Stimulated activated naive CD8-positive, alpha-beta T cell treated with anti-CD3 and anti-CD28 coated beads, Interleukin-15, amount 100 ng/mL, for 72 hours (primary cell): Measurements from ENCODE around the gene MVP.
"Not testable (repeated sequence)": the region's sequence is repeated elsewhere in the genome, so short reads cannot be mapped to it uniquely, and the experiment has no call there.

Experiments
- ATAC-seq: fragments of 150-1000 bp; cut with Tn5 transposase; 2 replicates; pipeline ENCODE4 v1.10.0; 2021; ENCODE audit warnings: mild to moderate bottlenecking, moderate library complexity
- DNase-seq, 2 donors: peaks; one replicate each; pipeline ENCODE4 v3.0.0; 2021 to 2022
- H3K27ac Mint-ChIP-seq, 2 donors: one replicate each; pipeline ENCODE4 v1.8.0; 2022; ENCODE audit warnings: mild to moderate bottlenecking in 2 of 2, mixed read lengths in 2 of 2, moderate library complexity in 2 of 2
- H3K27me3 Mint-ChIP-seq: one replicate; pipeline ENCODE4 v1.8.0; 2022; ENCODE audit warnings: mixed read lengths
- H3K4me1 Mint-ChIP-seq: one replicate; pipeline ENCODE4 v1.8.0; 2022; ENCODE audit warnings: mild to moderate bottlenecking, mixed read lengths
- H3K4me3 Mint-ChIP-seq, 2 donors: one replicate each; pipeline ENCODE4 v1.8.0; 2022; ENCODE audit warnings: mild to moderate bottlenecking in 2 of 2, mixed read lengths in 2 of 2, moderate library complexity in 1 of 2
- H3K9me3 Mint-ChIP-seq, 2 donors: one replicate each; pipeline ENCODE4 v1.8.0; 2022; ENCODE audit warnings: mixed read lengths in 2 of 2

Gene MVP

DNA sequence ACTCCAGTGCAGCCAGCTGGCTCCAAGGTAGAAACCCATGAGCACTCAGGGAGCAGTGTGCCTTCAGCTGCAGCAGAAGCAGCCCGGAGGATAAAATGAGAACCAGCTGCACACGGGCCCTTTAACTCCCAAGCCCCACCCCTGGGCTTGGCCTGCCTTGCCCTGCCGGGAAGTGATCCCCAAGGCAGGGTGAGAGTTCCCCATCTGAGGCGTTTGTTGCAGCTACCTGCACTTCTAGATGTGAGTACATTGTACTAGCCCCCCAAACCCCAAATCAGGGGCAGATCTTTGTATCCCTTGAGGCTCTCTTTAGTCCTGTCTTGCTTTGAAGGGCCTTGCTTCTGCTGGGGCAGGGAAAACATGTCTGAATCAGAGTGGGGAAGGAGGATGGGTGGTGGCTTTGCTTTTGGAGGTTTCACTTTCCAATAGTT, at the start of gene MVP:
Gene MVP, plus strand, starts transcription at position 192 of the 431 bp plus-strand sequence. CDS start 10,088 bp downstream, outside the sequence.
- DNase-seq (peak in 1 of 2 donors; percentile 48), ATAC-seq (peak; percentile 12)
- H3K9me3 Mint-ChIP-seq, result no peaks in the 10 kb centered on the region
- H3K27me3 Mint-ChIP-seq, result no peaks in the 10 kb centered on the region
- peaks cover 78% of the 10 kb centered on the region for H3K4me1 Mint-ChIP-seq
- peak within 1 kb of the TSS; percentile 93 to 97 for H3K4me3 Mint-ChIP-seq
- H3K27ac Mint-ChIP-seq, result peak within 1 kb of the TSS; percentile 90 to 97

DNA sequence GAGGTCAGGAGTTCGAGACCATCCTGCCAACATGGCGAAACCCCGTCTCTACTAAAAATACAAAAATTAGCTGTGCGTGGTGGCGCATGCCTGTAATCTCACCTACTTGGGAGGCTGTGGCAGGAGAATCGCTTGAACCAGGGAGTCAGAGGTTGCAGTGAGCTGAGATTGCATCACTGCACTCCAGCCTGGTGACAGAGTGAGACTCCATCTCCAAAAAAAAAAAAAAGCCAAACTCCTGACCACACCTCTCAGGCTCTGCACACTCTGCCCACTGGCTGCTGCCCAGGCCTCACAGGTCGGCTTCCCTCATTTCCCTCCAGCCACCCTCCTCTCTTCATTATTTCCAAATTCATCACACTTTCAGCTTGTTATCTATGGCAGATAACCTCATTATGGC, 47.9 kb upstream of the MVP start:
- H3K4me3 Mint-ChIP-seq, ATAC-seq, H3K27me3 Mint-ChIP-seq, H3K9me3 Mint-ChIP-seq, DNase-seq: not testable (repeated sequence)
- H3K4me1 Mint-ChIP-seq, result peaks cover 27% of the 10 kb centered on the region
- peak overlapping the region in 1 of 2 donors; percentile 62 for H3K27ac Mint-ChIP-seq

DNA sequence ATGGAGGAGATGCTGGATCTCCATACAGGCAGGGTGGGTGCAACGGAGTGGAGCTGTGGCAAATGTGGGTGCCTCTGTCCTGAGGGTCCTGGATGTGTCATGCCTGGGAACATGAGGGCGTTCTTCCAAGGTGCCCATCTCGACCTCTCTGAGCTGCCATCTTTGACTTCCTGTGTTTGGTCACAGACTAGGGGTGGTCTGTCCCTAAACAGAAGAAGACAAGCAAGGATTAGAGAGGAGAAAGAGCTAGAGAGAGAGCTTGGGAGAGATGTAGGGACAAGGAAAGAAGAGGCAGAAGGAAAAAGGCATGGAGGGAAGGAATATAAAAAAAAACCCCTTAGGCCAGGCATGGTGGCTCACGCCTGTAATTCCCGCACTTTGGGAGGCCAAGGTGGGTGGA, 45.5 kb upstream of the MVP start:
- H3K27ac Mint-ChIP-seq, result no peak overlapping the region
- H3K4me1 Mint-ChIP-seq, result peaks cover 33% of the 10 kb centered on the region
- peaks cover 6% of the 10 kb centered on the region for H3K27me3 Mint-ChIP-seq
- no peak for ATAC-seq
- DNase-seq, result no peak
- H3K4me3 Mint-ChIP-seq, result no peak overlapping the region
- H3K9me3 Mint-ChIP-seq, result no peaks in the 10 kb centered on the region

DNA sequence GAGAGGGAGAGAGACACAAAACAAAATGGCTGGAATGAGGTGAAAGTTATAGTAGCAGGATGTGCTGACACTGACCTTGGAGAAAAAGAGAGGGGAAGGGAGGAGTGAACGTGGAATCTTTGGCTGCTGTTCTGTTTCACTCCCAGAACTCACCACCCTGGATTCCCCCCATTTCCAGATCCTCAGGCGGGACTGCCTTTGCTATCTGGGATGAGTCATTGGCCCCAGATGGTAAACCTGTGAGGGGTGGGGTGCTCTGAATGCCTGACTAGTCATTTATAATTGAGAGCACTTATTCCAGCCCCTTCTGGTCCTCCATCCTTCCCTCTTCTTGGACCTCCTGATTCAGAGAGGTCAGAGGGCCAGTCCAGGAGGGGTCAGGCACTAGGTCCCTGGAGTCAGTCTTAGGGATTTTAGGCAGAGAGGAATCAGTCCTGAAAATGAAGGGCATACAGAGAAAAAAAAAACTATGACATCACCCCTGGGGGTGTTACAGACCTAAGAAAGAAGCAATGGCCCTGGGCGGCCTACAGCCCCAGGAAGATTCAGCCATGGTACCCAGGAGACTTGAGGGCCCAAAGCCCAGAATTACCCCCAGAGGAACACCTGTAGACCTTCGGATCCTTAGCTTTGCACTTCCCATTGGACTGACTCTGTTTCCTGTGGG, 44.4 kb upstream of the MVP start:
- peaks cover 6% of the 10 kb centered on the region for H3K27me3 Mint-ChIP-seq
- H3K27ac Mint-ChIP-seq, result no peak overlapping the region
- no peak overlapping the region for H3K4me3 Mint-ChIP-seq
- ATAC-seq, result no peak
- no peak for DNase-seq
- H3K4me1 Mint-ChIP-seq, result peaks cover 40% of the 10 kb centered on the region
- H3K9me3 Mint-ChIP-seq, result no peaks in the 10 kb centered on the region

DNA sequence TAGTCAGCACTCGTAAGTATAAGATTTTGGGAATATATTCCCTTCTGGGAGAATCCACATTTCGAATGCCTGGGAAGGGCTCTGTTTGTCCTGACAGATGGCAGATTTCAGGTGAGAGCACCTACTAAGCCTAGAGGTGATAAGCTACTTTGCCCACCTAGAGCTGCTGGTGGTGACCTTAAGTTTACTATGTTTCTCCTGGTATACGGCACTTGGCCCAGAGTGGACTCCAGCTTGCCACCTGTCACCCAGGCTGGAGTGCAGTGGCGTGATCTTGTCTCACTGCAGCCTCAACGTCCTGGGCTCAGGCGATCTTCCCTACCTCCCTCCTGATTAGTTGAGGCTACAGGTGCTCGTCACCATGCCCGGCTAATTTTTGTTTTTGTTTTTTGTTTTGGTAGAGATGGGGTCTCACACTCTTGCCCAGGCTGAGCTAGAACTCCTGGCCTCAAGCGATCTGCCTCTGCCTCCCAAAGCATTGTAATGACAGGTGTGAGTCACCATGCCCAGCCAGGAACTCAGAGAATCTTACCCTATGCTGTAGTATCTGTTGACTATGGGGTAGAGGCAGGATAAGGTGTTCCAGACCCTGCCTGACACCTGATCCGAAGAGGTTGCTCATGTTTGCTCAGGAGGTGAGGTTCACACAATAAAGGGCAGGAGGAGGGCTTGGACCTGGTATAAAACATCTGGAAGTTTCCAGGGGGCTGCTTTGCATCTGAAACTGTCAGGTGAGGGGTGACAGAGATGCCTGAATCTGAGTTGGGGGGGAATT, 42.5 kb upstream of the MVP start, which contains the start of gene ZG16:
Gene ZG16, plus strand, starts transcription at position 681 of the 775 bp plus-strand sequence. CDS start 1,011 bp downstream, outside the sequence.
- Mint-ChIP-seq H3K27me3 (peaks cover 6% of the 10 kb centered on the region), H3K4me3 (no peak within 1 kb of the TSS), H3K9me3 (no peaks in the 10 kb centered on the region), H3K27ac (no peak within 1 kb of the TSS), H3K4me1 (peaks cover 32% of the 10 kb centered on the region)
- ATAC-seq, result no peak
- DNase-seq, result no peak

DNA sequence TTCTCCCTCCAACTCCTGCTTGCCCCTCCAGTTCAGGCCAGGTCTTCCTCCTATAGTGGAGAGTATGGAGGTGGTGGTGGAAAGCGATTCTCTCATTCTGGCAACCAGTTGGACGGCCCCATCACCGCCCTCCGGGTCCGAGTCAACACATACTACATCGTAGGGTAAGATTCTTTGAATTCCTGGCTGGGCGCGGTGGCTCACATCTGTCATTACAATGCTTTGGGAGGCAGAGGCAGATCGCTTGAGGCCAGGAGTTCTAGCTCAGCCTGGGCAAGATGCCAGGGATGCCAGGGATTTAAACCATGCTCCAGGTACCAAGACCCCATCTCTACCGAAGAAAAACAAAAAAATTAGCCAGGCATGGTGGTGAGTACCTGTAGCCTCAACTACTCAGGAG, 40.8 kb upstream of the MVP start:
- no peak overlapping the region for H3K27ac Mint-ChIP-seq
- DNase-seq (no peak), ATAC-seq (no peak)
- peaks cover 6% of the 10 kb centered on the region for H3K27me3 Mint-ChIP-seq
- peaks cover 36% of the 10 kb centered on the region for H3K4me1 Mint-ChIP-seq
- no peaks in the 10 kb centered on the region for H3K9me3 Mint-ChIP-seq
- H3K4me3 Mint-ChIP-seq, result no peak overlapping the region

DNA sequence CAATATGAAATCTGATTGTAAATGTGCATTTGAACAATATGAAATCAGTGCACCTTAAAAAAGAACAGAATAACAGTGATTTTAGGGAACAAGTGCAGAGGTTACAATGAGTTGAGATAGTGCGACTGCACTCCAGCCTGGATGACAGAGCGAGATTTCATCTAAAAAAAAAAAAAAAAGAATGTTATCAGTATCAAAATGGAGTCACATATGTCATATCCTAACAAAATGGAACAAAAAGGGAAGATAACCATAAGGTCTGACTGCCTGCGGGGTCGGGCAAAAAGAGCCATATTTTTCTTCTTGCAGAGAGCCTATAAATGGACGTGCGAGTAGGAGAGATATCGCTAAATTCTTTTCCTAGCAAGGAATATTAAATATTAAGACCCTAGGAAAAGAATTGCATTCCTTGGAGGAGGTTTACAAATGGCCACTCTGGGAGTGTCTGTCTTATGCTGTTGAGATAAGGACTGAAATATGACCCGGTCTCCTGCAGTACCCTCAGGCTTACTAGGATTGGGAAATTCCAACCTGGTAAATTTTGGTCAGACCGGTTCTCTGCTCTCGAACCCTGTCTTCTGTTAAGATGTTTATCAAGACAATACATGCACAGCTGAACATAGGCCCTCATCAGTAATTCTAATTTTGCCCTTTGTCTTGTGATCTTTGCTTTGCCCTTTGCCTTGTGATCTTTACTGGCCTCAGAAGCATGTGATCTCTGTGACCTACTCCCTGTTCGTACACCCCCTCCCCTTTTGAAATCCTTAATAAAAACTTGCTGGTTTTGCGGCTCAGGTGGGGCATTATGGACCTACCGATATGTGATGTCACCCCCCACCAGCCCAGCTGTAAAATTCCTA, 36.9 kb upstream of the MVP start:
- not testable (repeated sequence) for DNase-seq, H3K27me3 Mint-ChIP-seq, H3K4me3 Mint-ChIP-seq, ATAC-seq, H3K27ac Mint-ChIP-seq, H3K9me3 Mint-ChIP-seq
- H3K4me1 Mint-ChIP-seq, result peaks cover 36% of the 10 kb centered on the region

DNA sequence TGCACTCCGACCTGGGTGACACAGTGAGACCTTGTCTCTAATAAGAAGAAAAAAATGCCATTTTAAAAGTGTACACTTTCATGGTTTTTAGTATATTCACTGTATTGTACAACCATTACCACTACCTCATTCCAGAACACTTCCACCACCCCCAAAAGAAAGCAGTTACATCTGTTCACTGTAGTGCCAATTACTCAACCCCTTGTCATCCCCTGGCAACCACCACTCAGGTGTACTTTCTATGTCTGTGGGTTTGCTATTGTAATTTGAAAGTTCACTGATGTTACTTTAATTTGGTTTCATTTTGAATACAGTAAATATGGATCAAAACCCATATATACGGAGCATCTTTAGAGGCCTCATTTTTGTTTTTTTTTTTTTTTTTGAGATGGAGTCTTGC, 36.1 kb upstream of the MVP start:
- peaks cover under 1% of the 10 kb centered on the region for H3K27me3 Mint-ChIP-seq
- ATAC-seq (peak; percentile 92), DNase-seq (peak in 1 of 2 donors; percentile 49)
- H3K27ac Mint-ChIP-seq, result peak overlapping the region; percentile 8 to 21
- peaks cover 37% of the 10 kb centered on the region for H3K4me1 Mint-ChIP-seq
- no peaks in the 10 kb centered on the region for H3K9me3 Mint-ChIP-seq
- peak overlapping the region in 1 of 2 donors; percentile 27 for H3K4me3 Mint-ChIP-seq

DNA sequence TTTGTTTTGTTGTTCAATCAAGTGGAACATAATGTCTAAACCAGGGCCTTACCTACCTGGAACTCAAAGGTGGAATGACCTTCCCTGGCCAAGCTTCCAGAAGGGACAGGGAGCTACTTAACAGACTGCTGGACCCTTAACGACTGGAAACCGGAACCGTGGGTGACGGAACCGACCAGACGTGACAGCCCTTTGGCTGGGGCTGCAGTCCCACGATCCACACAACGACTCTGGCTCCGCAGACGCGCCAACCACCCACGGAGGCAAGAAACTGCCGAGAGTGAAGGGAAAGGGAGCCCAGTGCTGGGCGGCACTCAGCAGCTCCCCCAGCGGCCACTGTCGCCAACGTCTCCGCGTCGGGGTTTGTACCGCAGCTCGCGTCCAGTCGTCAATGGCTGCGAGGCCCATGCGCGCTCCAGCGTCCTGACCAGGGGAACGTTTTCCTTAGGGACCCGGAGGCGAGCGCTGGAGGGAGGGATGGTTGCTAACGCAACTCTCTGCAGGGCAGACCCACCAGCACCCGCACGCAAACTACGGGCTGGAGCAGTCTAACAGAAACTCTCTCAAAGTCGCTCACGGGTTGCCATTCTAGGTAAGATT, 35.3 kb upstream of the MVP start:
- no peaks in the 10 kb centered on the region for H3K9me3 Mint-ChIP-seq
- H3K27ac Mint-ChIP-seq, result peak overlapping the region; percentile 19 to 66
- peak; percentile 72 for DNase-seq
- peaks cover 40% of the 10 kb centered on the region for H3K4me1 Mint-ChIP-seq
- H3K27me3 Mint-ChIP-seq, result no peaks in the 10 kb centered on the region
- H3K4me3 Mint-ChIP-seq, result peak overlapping the region; percentile 68 to 75
- peak; percentile 84 for ATAC-seq

DNA sequence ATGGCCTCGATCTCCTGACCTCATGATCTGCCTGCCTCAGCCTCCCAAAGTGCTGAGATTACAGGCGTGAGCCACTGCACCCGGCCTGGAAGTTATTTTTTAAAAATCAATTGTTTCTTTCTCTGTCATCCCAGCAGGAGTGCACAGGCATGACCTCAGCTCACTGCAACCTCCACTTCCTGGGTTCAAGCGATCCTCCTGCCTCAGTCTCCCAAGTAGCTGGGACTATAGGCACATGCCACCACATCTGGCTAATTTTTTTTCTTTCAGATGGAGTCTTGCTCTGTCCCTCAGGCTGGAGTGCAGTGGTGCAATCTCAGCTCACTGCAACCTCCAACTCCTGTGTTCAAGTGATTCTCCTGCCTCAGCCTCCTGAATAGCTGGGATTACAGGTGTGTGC, 33.1 kb upstream of the MVP start:
- H3K27ac Mint-ChIP-seq, ATAC-seq, H3K27me3 Mint-ChIP-seq, DNase-seq, H3K9me3 Mint-ChIP-seq, H3K4me3 Mint-ChIP-seq: not testable (repeated sequence)
- peaks cover 43% of the 10 kb centered on the region for H3K4me1 Mint-ChIP-seq

DNA sequence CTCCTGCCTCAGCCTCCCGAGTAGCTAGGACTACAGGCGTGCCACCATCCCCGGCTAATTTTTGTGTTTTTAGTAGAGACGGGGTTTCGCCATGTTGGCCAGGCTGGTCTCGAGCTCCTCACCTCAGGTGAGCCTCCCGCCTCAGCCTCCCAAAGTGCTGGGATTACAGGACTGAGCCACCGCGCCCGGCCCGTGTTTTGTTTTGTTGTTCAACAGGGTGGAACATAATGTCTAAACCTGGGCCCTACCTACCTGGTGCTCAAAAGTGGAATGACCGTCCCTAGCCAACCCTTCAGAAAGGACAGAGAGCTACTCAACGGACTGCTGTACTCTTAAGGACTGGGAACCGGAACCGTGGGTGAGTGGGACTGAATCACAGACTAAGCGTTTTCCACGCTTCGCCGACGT, 30.5 kb upstream of the MVP start:
- Mint-ChIP-seq H3K4me3 (peak overlapping the region; percentile 91 to 95), H3K4me1 (peaks cover 53% of the 10 kb centered on the region), H3K9me3 (no peaks in the 10 kb centered on the region), H3K27me3 (no peaks in the 10 kb centered on the region), H3K27ac (peak overlapping the region; percentile 95 to 100)
- ATAC-seq (peak; percentile 1), DNase-seq (peak in 1 of 2 donors; percentile 15)

DNA sequence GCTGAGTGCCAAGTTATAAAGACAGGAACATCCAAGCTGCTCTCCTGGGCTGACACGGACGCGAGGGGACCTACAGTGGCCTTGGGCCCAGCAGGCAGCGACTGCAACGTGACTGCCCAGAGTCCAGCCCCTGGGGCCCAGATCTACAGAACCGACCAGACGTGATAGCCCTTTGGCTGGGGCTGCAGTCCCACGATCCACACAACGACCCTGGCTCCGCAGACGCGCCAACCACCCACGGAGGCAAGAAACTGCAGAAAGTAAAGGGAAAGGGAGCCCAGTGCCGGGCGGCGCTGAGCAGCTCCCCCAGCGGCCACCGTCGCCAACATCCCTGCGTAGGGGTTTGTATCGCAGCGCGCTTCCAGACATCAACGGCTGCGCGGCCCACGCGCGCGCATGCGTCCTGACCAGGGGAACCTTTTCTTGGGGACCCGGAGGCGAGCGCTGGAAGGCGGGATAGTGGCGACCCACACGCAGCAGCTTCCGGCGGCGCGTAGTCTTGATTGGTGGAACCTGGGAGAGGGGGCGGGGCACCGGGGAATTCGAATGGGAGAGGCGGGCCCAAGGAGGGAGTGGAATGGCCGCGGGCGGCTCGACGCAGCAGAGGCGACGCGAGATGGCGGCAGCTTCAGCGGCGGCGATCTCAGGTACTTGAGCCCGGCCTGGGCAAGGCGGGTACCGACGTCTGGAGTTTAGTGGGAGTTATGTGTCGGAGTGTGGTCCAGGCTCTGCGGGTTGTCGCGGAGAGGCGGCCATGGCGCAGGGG, 29.9 kb upstream of the MVP start, which contains the start of gene KIF22:
Gene KIF22, plus strand, starts transcription at position 569 of the 766 bp plus-strand sequence. Its CDS starts 9 bp downstream, at position 578.
- no peaks in the 10 kb centered on the region for H3K9me3 Mint-ChIP-seq
- peak within 1 kb of the TSS; percentile 98 to 100 for H3K27ac Mint-ChIP-seq
- ATAC-seq (peak; percentile 98), DNase-seq (peak; percentile 100)
- H3K4me1 Mint-ChIP-seq, result peaks cover 52% of the 10 kb centered on the region
- H3K27me3 Mint-ChIP-seq, result no peaks in the 10 kb centered on the region
- H3K4me3 Mint-ChIP-seq, result peak within 1 kb of the TSS; percentile 91 to 95

DNA sequence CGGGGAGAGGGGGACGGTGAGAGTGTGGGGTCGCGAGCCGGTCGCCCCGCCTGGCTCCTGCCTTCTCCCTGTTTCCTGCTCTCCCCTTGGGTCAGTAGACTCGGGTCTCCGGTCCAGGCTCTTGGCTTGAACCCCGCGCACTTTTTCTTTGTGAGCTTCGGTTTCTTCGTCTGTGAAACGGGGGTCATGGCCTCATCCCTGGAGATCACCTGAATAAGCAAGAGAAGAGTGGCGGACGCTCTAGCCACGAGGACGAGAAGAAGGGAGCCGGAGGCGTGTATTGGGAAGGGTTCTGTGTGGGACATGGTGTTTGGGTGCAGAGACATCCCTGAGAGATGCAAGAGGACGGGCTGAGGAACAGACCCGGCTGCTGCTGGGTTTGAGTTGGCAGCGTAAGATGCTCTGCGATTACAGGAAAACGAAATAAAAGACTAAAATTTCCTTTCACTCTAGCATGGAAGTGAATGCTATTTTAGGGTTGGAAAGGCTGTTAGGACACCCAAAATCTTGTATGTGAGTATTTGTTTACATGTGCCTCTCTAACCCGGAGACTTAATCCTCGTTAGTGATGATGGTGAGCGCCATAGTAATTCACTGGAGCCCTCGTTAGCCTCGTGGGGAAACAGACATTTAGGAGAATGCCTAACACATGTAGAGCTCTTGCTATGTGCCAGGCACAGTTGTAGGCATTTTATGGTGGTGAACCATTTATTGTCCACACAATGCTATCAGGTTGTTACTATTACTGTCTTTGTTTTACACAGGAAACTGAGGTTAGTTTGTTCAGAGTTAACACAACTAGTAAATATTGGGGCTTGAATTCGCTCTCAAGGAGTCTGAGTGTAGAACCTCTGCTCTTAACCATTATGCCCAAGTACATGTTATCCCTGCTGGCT, 29.1 kb upstream of the MVP start:
- Mint-ChIP-seq H3K27ac (peak overlapping the region; percentile 98 to 100), H3K4me1 (peaks cover 48% of the 10 kb centered on the region), H3K9me3 (no peaks in the 10 kb centered on the region), H3K27me3 (no peaks in the 10 kb centered on the region), H3K4me3 (peak overlapping the region; percentile 91 to 95)
- ATAC-seq (peak; percentile 21), DNase-seq (no peak)
